Nephron (organoid): ENCODE results near the gene DMRT3.

ENCODE experiments used
- H3K27ac Mint-ChIP-seq, 3 experiments: 2 replicates each; pipeline ENCODE4 v1.8.0; 2020; ENCODE audit warnings: mixed read lengths in 3 of 3, mild to moderate bottlenecking in 2 of 3, moderate library complexity in 1 of 3
- H3K27me3 Mint-ChIP-seq: 2 replicates; pipeline ENCODE4 v1.8.0; 2021; ENCODE audit warnings: low read depth, mild to moderate bottlenecking, moderate library complexity, mixed read lengths
- H3K36me3 Mint-ChIP-seq: 2 replicates; pipeline ENCODE4 v1.8.0; 2020; ENCODE audit warnings: low read depth, mixed read lengths
- H3K4me1 Mint-ChIP-seq: 2 replicates; pipeline ENCODE4 v1.8.0; 2020; ENCODE audit warnings: mixed read lengths
- H3K4me3 Mint-ChIP-seq, 3 experiments: 2 replicates each; pipeline ENCODE4 v1.8.0; 2020; ENCODE audit warnings: mild to moderate bottlenecking in 3 of 3, mixed read lengths in 3 of 3, moderate library complexity in 2 of 3
- H3K9me3 Mint-ChIP-seq: 2 replicates; pipeline ENCODE4 v1.8.0; 2020; ENCODE audit warnings: mixed read lengths
- TF ChIP-seq, protein P1 (sequence below), 3 experiments: fragments of 200-600 bp; sonication (generic); IDR thresholded peaks; one replicate each; pipeline ENCODE4 v1.5.0; 2021; ENCODE audit warnings: antibody characterized with exemption in 3 of 3; ENCODE audit not compliant: unreplicated experiment in 3 of 3

The DMRT3 gene

DNA sequence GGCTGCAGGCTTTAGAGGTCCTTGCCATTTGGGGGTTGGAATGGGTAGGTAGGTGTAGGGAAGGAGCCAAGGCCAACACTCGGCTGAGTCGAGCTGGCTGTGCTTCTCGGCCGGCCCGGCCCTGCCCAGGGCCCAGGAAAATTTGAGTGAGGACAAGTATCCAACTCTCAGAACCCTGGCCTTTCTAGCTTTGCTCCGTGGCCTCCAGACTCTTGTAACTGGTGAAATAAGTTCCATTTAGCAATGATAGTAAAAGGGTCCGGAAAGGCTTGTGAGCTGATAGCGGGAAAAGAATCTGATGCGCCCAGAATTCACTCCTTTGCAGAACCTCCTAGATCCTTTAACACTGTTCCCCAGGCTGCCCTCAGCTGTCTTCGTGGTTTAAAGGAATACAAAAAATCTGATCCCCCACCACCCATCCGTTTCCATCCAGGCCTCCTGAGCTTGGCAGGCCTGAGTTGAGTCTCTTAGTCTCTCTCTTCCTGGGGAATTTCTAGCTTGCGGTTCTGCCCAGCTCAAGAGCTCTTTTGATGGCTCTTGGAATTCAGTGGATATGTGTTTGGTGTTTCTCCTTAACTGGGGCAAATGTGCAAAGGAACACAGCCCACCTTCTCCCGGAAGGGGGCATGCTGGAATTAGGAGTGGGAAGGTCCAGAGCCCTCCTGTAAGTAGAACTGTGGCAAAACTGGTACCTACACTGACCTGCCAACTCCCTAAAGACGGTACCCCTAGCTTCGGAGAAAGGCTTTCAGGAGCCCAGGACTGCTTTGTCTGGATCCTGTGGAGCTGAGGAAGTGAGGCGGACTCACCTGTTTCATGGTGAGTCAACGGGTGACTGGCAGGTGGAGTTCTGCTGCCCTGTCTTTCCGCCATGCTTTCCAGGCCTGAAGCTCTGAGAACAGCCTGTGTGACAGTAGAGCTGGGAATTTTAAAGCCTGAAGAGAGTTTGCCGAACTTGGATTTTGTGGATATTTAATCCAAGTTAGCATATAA is 1.7 kb downstream of the DMRT3 start:
- H3K4me1 Mint-ChIP-seq, result peaks cover 33% of the 10 kb centered on the region
- TF ChIP-seq, protein P1, sequence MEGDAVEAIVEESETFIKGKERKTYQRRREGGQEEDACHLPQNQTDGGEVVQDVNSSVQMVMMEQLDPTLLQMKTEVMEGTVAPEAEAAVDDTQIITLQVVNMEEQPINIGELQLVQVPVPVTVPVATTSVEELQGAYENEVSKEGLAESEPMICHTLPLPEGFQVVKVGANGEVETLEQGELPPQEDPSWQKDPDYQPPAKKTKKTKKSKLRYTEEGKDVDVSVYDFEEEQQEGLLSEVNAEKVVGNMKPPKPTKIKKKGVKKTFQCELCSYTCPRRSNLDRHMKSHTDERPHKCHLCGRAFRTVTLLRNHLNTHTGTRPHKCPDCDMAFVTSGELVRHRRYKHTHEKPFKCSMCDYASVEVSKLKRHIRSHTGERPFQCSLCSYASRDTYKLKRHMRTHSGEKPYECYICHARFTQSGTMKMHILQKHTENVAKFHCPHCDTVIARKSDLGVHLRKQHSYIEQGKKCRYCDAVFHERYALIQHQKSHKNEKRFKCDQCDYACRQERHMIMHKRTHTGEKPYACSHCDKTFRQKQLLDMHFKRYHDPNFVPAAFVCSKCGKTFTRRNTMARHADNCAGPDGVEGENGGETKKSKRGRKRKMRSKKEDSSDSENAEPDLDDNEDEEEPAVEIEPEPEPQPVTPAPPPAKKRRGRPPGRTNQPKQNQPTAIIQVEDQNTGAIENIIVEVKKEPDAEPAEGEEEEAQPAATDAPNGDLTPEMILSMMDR (IDR thresholded peaks at IDR 0.05; ENCODE audit: unreplicated experiment in 3 of 3), result no peak
- peak overlapping the region; percentile 62 to 77 (median 75) for H3K4me3 Mint-ChIP-seq
- H3K27ac Mint-ChIP-seq, result no peak overlapping the region
- H3K27me3 Mint-ChIP-seq, result peaks cover 96% of the 10 kb centered on the region
- H3K36me3 Mint-ChIP-seq, result no peaks in the 10 kb centered on the region
- H3K9me3 Mint-ChIP-seq, result peaks cover 3% of the 10 kb centered on the region

DNA sequence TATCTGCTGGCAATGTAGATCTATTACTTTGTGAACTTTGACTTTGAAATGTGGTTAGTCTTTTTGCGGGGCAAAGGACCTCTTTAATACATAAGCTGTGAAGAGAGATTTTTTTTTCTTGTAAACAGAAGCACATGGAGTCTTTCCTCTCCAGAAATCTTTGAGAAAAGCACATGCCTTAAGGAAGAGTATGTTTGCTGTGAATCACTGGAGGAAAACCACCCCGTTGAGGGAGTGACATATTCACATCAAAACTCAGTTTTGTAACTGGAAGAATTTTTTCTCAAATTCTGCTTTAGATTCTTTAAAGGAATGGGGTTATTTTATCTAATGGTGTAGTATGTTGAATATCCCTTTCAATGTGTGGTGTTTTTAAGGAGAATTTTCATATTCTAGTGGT is 3.5 kb downstream of the DMRT3 start:
- TF ChIP-seq, protein P1 (IDR thresholded peaks at IDR 0.05; ENCODE audit: unreplicated experiment in 3 of 3), result no peak
- Mint-ChIP-seq H3K36me3 (no peaks in the 10 kb centered on the region), H3K4me1 (peaks cover 19% of the 10 kb centered on the region)

DNA sequence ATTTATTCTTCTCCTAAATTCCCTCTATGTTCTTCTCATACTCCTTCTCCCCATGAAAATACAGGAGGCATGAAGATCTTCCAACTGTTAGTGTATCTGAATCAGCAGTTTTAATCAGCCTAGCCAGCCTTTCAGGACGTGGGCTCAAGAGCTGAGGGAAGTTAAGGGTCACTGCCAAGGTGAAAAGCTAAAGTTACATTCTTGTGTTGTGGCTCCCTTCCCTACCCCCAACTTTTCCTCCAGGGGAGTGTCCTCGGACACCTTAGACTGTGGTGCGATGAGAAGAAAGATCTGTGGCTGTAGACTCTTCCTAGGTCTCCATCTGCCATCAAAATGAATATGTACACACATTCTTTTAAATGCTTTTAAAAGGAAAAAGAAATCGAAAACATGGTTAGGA is 4.2 kb downstream of the DMRT3 start:
- Mint-ChIP-seq H3K4me3 (peak overlapping the region in 1 of 3 experiments; percentile 18), H3K27me3 (peaks cover 94% of the 10 kb centered on the region), H3K27ac (no peak overlapping the region), H3K4me1 (peaks cover 12% of the 10 kb centered on the region), H3K36me3 (no peaks in the 10 kb centered on the region), H3K9me3 (no peaks in the 10 kb centered on the region)
- TF ChIP-seq, protein P1 (IDR thresholded peaks at IDR 0.05; ENCODE audit: unreplicated experiment in 3 of 3), result no peak

More for the DNA sequence above, 3.5 kb downstream of the DMRT3 start:
- Mint-ChIP-seq H3K27me3 (peaks cover 96% of the 10 kb centered on the region), H3K9me3 (no peaks in the 10 kb centered on the region), H3K4me3 (no peak overlapping the region), H3K27ac (no peak overlapping the region)

GRCh38 chr9:981491-981898 is 5.0 kb downstream of the DMRT3 start:
- Mint-ChIP-seq H3K27ac (no peak overlapping the region), H3K36me3 (no peaks in the 10 kb centered on the region), H3K27me3 (peaks cover 94% of the 10 kb centered on the region), H3K4me3 (no peak overlapping the region), H3K4me1 (peaks cover 8% of the 10 kb centered on the region), H3K9me3 (no peaks in the 10 kb centered on the region)
- TF ChIP-seq, protein P1 (IDR thresholded peaks at IDR 0.05; ENCODE audit: unreplicated experiment in 3 of 3), result peak in 1 of 3 experiments; percentile 25

DNA sequence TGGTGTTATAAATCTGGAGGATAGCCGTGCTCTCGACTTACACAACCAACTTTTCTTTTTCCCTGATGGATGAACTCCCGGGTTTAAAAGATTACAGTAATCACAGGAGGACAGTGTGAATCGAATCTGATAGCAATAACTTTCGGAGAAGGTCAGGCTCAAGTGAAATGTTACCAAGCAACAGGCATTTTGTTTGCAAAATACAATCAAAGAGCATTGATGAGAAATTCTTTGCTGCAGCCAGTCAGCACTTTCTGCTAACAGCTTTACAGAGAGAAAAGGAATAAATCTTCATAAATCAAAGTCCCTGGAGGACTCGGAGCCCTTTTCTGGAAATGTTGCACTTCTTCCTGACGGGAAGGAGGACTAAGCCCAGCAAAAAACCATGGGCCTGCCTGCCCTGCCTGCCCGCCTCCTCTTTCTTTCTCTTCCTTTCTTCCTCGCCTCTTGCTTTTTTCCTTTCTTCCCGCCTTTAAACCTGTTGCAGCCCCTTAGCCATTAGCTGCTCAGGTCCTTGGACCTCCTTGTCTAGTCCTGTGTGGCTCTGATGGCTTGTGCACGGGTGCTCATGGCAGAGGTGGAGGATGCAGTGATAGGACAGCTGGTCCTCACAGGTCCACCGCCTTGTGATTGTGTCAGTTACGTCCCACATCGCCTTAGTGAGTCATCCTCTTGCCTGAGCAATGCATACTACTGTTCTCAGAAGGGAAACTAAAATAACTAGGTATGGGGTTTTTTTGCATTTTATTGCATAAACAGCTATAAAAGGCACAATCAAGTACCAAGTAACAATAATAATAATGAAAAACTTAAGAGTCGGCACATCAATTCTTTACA is 6.2 kb downstream of the DMRT3 start:
- Mint-ChIP-seq H3K27me3 (peaks cover 98% of the 10 kb centered on the region), H3K36me3 (no peaks in the 10 kb centered on the region), H3K27ac (peak overlapping the region in 1 of 3 experiments; percentile 1), H3K4me3 (no peak overlapping the region), H3K4me1 (peaks cover 8% of the 10 kb centered on the region), H3K9me3 (no peaks in the 10 kb centered on the region)
- TF ChIP-seq, protein P1 (IDR thresholded peaks at IDR 0.05; ENCODE audit: unreplicated experiment in 3 of 3), result no peak
